GM23248 (cell line): ENCODE measurements around the gene MECP2.

Experiments used
- EZH2 ChIP-seq: fragments of 200-600 bp; sonication (generic); IDR thresholded peaks from 2 replicates; pipeline ENCODE4 v1.6.1; 2018; ENCODE audit warnings: antibody characterized with exemption, mild to moderate bottlenecking; ENCODE audit not compliant: insufficient read depth, poor library complexity, severe bottlenecking
- EZH2phosphoT487 ChIP-seq: fragments of 200-600 bp; sonication (generic); IDR thresholded peaks from 2 replicates; pipeline ENCODE4 v1.6.1; 2018; ENCODE audit warnings: antibody characterized with exemption, moderate library complexity, mild to moderate bottlenecking, low read depth; ENCODE audit not compliant: insufficient read depth

GRCh38 chrX:154021131-154021611 lies 76.3 kb downstream of the MECP2 start:
- TF ChIP-seq EZH2 (no peak), EZH2phosphoT487 (no peak)
